Measurements from ENCODE around the gene SRI. TPM values are rescaled to one million over a fixed set of nuclear protein-coding genes. Genes with fewer than 3 reads are reported as not detected.

SRI gene
- total RNA-seq, 1 experiment from 2014 or later, result 269 TPM

DNA sequence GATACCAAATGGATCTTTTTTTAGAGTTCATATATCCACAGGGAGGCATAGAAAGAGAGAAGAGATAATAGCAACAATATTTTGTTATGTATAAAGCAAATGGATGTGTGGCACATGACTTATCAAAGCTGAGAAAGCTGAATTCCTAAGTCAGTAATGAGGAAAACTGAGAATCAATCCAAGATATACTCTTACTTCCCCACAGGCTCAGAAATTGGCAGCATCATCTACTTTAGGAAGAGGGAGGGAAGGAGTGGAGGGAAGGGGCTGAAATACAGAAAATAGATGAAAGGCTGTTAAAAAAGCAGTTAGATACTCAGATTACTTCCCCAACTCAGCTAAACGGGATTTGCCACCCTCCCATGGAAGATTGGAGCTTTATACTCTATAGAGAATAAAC lies 63.5 kb downstream of the SRI start:
- Histone ChIP-seq H3K79me2 (ENCODE audit: low read depth) (no peaks in the 10 kb centered on the region), H3F3A (ENCODE audit: insufficient read depth, low read depth) (no peaks in the 10 kb centered on the region), H3K4me3 (no peak overlapping the region), H3K27me3 (ENCODE audit: insufficient read depth, low read depth) (no peaks in the 10 kb centered on the region), H3K4me2 (no peak overlapping the region), H3K36me3 (ENCODE audit: low read depth) (no peaks in the 10 kb centered on the region), H3K9me2 (ENCODE audit: insufficient read depth) (no peaks in the 10 kb centered on the region), H4K20me1 (ENCODE audit: insufficient read depth) (no peaks in the 10 kb centered on the region), H3K27ac (no peak overlapping the region), H3K9me3 (ENCODE audit: insufficient read depth, low read depth) (peaks cover 7% of the 10 kb centered on the region), H3K4me1 (replicated peaks; ENCODE audit: insufficient read depth) (no peaks in the 10 kb centered on the region), H2AFZ (no peak overlapping the region)
- POLR2A ChIA-PET (ENCODE audit: unreplicated experiment), result no interaction called here
- CTCF ChIA-PET, result no interaction called here
- DNase-seq, result no peak
- intact Hi-C loops (cut with micrococcal nuclease; ENCODE audit: unreplicated experiment), result no loop called here
- TF ChIP-seq, protein P1, sequence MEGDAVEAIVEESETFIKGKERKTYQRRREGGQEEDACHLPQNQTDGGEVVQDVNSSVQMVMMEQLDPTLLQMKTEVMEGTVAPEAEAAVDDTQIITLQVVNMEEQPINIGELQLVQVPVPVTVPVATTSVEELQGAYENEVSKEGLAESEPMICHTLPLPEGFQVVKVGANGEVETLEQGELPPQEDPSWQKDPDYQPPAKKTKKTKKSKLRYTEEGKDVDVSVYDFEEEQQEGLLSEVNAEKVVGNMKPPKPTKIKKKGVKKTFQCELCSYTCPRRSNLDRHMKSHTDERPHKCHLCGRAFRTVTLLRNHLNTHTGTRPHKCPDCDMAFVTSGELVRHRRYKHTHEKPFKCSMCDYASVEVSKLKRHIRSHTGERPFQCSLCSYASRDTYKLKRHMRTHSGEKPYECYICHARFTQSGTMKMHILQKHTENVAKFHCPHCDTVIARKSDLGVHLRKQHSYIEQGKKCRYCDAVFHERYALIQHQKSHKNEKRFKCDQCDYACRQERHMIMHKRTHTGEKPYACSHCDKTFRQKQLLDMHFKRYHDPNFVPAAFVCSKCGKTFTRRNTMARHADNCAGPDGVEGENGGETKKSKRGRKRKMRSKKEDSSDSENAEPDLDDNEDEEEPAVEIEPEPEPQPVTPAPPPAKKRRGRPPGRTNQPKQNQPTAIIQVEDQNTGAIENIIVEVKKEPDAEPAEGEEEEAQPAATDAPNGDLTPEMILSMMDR (conservative IDR thresholded peaks at IDR 0.05), result no peak
- no peak for TF ChIP-seq EZH2 (IDR thresholded peaks at IDR 0.05; ENCODE audit: low read depth)
- BruUV-seq (replicated peaks), result no TSS peak

DNA sequence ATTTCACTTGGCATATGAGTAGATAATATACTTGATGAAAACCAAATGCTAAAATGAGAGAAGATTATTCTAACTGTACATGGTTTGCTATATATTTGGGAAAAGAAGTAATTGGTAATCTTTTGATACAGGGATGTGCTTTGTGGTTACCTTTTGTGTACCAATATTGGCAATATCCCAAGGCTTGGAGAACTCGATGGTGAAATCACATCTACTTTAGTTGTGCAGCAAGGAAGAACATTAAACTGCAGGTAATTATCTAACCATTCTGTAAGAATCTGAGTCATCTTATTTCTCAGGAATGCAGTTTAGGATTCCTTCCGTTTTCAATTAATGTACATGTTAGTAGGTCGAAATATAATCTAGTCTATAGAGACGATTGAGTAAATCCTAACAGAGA lies 64.1 kb downstream of the SRI start:
- Histone ChIP-seq H3K4me3 (no peak overlapping the region), H3K4me2 (no peak overlapping the region), H3K4me1 (replicated peaks; ENCODE audit: insufficient read depth) (no peaks in the 10 kb centered on the region), H3K36me3 (ENCODE audit: low read depth) (no peaks in the 10 kb centered on the region), H4K20me1 (ENCODE audit: insufficient read depth) (no peaks in the 10 kb centered on the region), H3K9me2 (ENCODE audit: insufficient read depth) (no peaks in the 10 kb centered on the region), H3K27ac (no peak overlapping the region), H3K9me3 (ENCODE audit: insufficient read depth, low read depth) (peaks cover 7% of the 10 kb centered on the region; the same call in 1 of the 2 replicates), H3F3A (ENCODE audit: insufficient read depth, low read depth) (no peaks in the 10 kb centered on the region), H3K79me2 (ENCODE audit: low read depth) (no peaks in the 10 kb centered on the region), H2AFZ (no peak overlapping the region), H3K27me3 (ENCODE audit: insufficient read depth, low read depth) (no peaks in the 10 kb centered on the region)
- POLR2A ChIA-PET (ENCODE audit: unreplicated experiment), result no interaction called here
- no peak for DNase-seq
- intact Hi-C loops (cut with micrococcal nuclease; ENCODE audit: unreplicated experiment), result no loop called here
- TF ChIP-seq, protein P1 (conservative IDR thresholded peaks at IDR 0.05), result no peak
- TF ChIP-seq EZH2 (IDR thresholded peaks at IDR 0.05; ENCODE audit: low read depth), result no peak
- CTCF ChIA-PET, result no interaction called here
- no TSS peak for BruUV-seq (replicated peaks)

Other genes starting within 250 kb of the SRI start
- 10.3 and 12.1 TPM in 2 replicates for gene STEAP4, start 86.9 kb upstream of the SRI start, total RNA-seq (2021)

Data from PC-9 (cell line).